K562 (cell line): ENCODE results near the gene LARP7. TPM values are rescaled to one million over a fixed set of nuclear protein-coding genes. Genes with fewer than 3 reads are reported as not detected.

Experiments used
- ARID2 ChIP-seq: fragments of 450-650 bp; IDR thresholded peaks from 2 replicates; pipeline ENCODE4 v1.6.1; 2017; ENCODE audit warnings: antibody characterized with exemption, mild to moderate bottlenecking
- EP300 ChIP-seq: IDR thresholded peaks from 2 replicates; pipeline ENCODE4 v1.6.1; 2012; ENCODE audit warnings: low read length, improper control_type of control experiment
- FIP1L1 ChIP-seq: fragments of 200-400 bp; formaldehyde crosslinking; IDR thresholded peaks from 2 replicates; pipeline ENCODE4 v1.6.1; 2018; ENCODE audit warnings: mild to moderate bottlenecking, low read depth, low read length; ENCODE audit not compliant: poor library complexity, severe bottlenecking
- LEF1 ChIP-seq: fragments of 450-650 bp; IDR thresholded peaks from 2 replicates; pipeline ENCODE4 v1.6.1; 2016; ENCODE audit warnings: mild to moderate bottlenecking
- NFXL1 ChIP-seq: fragments of 450-650 bp; formaldehyde crosslinking; IDR thresholded peaks from 2 replicates; pipeline ENCODE4 v1.4.0; 2021; ENCODE audit warnings: mild to moderate bottlenecking
- NONO ChIP-seq, 2 experiments: fragments of 200-400 bp in 1 of 2; fragments of 450-650 bp in 1 of 2; formaldehyde crosslinking in 1 of 2; IDR thresholded peaks; 2 replicates each; pipeline ENCODE4 v1.6.1; 2017; ENCODE audit warnings: low read depth in 2 of 2, mild to moderate bottlenecking in 2 of 2, moderate library complexity in 2 of 2, low read length in 1 of 2
- RFX5 ChIP-seq: IDR thresholded peaks from 2 replicates; pipeline ENCODE4 v1.6.1; 2011; ENCODE audit warnings: low read depth, mild to moderate bottlenecking, improper control_type of control experiment, low read length
- SAFB2 ChIP-seq: fragments of 200-400 bp; formaldehyde crosslinking; IDR thresholded peaks from 2 replicates; pipeline ENCODE4 v1.6.1; 2018; ENCODE audit warnings: borderline replicate concordance, low read length, low read depth, moderate library complexity; ENCODE audit not compliant: severe bottlenecking
- SMAD2 ChIP-seq: fragments of 150-350 bp; IDR thresholded peaks from 2 replicates; pipeline ENCODE4 v1.6.1; 2014; ENCODE audit warnings: low read depth, mild to moderate bottlenecking, low read length
- TAL1 ChIP-seq: fragments of 450-650 bp; IDR thresholded peaks from 2 replicates; pipeline ENCODE4 v1.6.1; 2016; ENCODE audit warnings: mild to moderate bottlenecking
- TRIM24 ChIP-seq, 2 experiments: fragments of 450-650 bp; IDR thresholded peaks; 2 replicates each; pipeline ENCODE4 v1.6.1; 2016
- U2AF2 ChIP-seq: fragments of 200-400 bp; formaldehyde crosslinking; optimal IDR thresholded peaks from 2 replicates; pipeline ENCODE3; 2017; ENCODE audit warnings: low read depth, mild to moderate bottlenecking, low read length
- polyA plus RNA-seq, 8 experiments: library from polyadenylated mRNA; depleted of rRNA in 4 of 8; stranded (reverse) in 5 of 8; unstranded in 3 of 8; fragments of >200 nt; fragmentation: Nextera tagmentation in 2 of 8; fragmentation: Illumina TruSeq in 1 of 8; extraction: Ambion mirVana in 2 of 8; extraction: Trizol in 1 of 8; gene quantifications; 2 replicates each; pipeline versions ENCODE4 v1.2.1 to v1.2.3, GENCODE V29; 2011 to 2014; ENCODE audit warnings: inconsistent platforms in 1 of 8, missing spikeins in 1 of 8
- total RNA-seq, 7 experiments: library from RNA; depleted of rRNA in 6 of 7; stranded (reverse); fragments of >200 nt in 6 of 7; fragmentation: Illumina TruSeq in 2 of 7; extraction: Trizol in 2 of 7; gene quantifications; 2 replicates each; pipeline versions ENCODE4 v1.2.1 to v1.2.3, GENCODE V29; 2011 to 2021; ENCODE audit warnings: low replicate concordance in 1 of 7
- TF ChIP-seq, protein P1 (sequence below): sonication (generic); formaldehyde crosslinking; IDR thresholded peaks from 2 replicates; pipeline ENCODE4 v1.4.0; 2020; ENCODE audit warnings: mild to moderate bottlenecking, missing genetic modification reagents
- TF ChIP-seq, protein P2 (sequence below): fragments of 200-800 bp; sonication (Bioruptor generic); IDR thresholded peaks from 2 replicates; pipeline ENCODE4 v1.6.1; 2017; ENCODE audit warnings: missing genetic modification characterization, missing compliant biosample characterization
- TF ChIP-seq, protein P3 (sequence below): fragments of 450-650 bp; IDR thresholded peaks from 2 replicates; pipeline ENCODE4 v1.6.1; 2016; ENCODE audit warnings: low read depth, mild to moderate bottlenecking, moderate library complexity
- TF ChIP-seq, protein P4 (sequence below): IDR thresholded peaks from 3 replicates; pipeline ENCODE4 v1.6.1; 2011; ENCODE audit warnings: borderline replicate concordance, mild to moderate bottlenecking, moderate library complexity; ENCODE audit not compliant: insufficient read length; ENCODE audit errors: extremely low read depth
- TF ChIP-seq, protein P5 (sequence below): fragments of 250-450 bp; sonication (Bioruptor Pico); IDR thresholded peaks from 2 replicates; pipeline ENCODE4 v1.5.0; 2022; ENCODE audit warnings: mild to moderate bottlenecking

Gene LARP7
- total and polyA plus RNA-seq, 9 of the 15 experiments (the other 6 are each of a cell fraction or from before 2014, with no cell fraction given) = 30.1 to 76.9 (median 56.0) TPM

DNA sequence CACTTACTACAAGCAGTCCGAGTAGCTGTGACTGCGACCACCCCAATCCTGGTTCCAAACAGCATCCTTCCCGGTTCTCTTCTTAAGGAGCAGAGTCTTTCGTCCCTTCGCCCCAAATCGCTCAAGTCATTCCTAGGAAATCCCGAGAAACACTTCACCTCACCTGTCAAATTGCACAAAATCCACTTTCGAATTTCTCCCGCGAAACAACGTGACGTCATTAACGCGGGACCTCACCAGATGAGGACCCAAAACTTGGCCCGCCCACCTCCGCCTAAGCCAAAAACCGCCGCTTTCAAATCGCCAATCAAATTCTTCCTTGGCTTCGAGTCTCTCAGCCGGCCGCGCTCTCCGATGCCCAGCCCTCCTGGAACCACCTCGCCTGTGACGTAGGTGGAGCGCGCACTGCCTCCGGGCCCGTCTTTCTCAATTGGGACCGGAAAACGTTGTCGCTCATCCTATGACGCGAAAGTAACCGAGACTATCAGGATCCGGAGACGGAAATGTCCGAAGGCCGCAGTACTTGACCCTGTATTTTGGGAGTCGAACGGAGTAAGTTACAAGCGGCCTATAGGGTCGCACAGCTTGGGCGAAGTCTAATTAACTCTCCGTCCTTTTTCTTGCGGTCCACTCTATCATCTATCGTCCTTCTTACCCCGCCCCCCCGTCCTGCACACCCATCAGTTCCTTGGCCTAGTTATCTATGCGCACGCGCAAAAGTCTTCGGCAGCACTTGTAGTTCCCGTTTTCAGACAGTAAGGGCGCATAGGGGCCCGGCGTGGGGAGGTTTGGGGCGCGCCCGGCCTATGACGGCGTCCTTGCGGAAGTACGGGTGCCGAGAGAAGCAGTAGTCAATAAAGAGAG lies at the start of gene LARP7, which contains the start of gene ZGRF1 (continued):
- TF ChIP-seq U2AF2 (no peak), NFXL1 (no peak), NONO (IDR thresholded peaks at IDR 0.05; ENCODE audit: low read depth in 2 of 2, low read length in 1 of 2) (no peak), SMAD2 (no peak), TRIM24 (IDR thresholded peaks at IDR 0.05) (peak in 1 of 2 experiments; percentile 49; a peak in 1 of 4 replicates), FIP1L1 (no peak), LEF1 (no peak), TAL1 (no peak), EP300 (peak; percentile 42; the same call in 1 of the 2 replicates), ARID2 (no peak), SAFB2 (no peak), RFX5 (peak; percentile 77; the same call in 1 of the 2 replicates)
- TF ChIP-seq, protein P1, sequence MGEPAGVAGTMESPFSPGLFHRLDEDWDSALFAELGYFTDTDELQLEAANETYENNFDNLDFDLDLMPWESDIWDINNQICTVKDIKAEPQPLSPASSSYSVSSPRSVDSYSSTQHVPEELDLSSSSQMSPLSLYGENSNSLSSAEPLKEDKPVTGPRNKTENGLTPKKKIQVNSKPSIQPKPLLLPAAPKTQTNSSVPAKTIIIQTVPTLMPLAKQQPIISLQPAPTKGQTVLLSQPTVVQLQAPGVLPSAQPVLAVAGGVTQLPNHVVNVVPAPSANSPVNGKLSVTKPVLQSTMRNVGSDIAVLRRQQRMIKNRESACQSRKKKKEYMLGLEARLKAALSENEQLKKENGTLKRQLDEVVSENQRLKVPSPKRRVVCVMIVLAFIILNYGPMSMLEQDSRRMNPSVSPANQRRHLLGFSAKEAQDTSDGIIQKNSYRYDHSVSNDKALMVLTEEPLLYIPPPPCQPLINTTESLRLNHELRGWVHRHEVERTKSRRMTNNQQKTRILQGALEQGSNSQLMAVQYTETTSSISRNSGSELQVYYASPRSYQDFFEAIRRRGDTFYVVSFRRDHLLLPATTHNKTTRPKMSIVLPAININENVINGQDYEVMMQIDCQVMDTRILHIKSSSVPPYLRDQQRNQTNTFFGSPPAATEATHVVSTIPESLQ = no peak
- TF ChIP-seq, protein P2, sequence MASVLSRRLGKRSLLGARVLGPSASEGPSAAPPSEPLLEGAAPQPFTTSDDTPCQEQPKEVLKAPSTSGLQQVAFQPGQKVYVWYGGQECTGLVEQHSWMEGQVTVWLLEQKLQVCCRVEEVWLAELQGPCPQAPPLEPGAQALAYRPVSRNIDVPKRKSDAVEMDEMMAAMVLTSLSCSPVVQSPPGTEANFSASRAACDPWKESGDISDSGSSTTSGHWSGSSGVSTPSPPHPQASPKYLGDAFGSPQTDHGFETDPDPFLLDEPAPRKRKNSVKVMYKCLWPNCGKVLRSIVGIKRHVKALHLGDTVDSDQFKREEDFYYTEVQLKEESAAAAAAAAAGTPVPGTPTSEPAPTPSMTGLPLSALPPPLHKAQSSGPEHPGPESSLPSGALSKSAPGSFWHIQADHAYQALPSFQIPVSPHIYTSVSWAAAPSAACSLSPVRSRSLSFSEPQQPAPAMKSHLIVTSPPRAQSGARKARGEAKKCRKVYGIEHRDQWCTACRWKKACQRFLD (CRISPR knock-in tag) = peak; percentile 83
- TF ChIP-seq, protein P3, sequence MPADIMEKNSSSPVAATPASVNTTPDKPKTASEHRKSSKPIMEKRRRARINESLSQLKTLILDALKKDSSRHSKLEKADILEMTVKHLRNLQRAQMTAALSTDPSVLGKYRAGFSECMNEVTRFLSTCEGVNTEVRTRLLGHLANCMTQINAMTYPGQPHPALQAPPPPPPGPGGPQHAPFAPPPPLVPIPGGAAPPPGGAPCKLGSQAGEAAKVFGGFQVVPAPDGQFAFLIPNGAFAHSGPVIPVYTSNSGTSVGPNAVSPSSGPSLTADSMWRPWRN = no peak
- TF ChIP-seq, protein P4, sequence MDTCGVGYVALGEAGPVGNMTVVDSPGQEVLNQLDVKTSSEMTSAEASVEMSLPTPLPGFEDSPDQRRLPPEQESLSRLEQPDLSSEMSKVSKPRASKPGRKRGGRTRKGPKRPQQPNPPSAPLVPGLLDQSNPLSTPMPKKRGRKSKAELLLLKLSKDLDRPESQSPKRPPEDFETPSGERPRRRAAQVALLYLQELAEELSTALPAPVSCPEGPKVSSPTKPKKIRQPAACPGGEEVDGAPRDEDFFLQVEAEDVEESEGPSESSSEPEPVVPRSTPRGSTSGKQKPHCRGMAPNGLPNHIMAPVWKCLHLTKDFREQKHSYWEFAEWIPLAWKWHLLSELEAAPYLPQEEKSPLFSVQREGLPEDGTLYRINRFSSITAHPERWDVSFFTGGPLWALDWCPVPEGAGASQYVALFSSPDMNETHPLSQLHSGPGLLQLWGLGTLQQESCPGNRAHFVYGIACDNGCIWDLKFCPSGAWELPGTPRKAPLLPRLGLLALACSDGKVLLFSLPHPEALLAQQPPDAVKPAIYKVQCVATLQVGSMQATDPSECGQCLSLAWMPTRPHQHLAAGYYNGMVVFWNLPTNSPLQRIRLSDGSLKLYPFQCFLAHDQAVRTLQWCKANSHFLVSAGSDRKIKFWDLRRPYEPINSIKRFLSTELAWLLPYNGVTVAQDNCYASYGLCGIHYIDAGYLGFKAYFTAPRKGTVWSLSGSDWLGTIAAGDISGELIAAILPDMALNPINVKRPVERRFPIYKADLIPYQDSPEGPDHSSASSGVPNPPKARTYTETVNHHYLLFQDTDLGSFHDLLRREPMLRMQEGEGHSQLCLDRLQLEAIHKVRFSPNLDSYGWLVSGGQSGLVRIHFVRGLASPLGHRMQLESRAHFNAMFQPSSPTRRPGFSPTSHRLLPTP = no peak
- TF ChIP-seq, protein P5, sequence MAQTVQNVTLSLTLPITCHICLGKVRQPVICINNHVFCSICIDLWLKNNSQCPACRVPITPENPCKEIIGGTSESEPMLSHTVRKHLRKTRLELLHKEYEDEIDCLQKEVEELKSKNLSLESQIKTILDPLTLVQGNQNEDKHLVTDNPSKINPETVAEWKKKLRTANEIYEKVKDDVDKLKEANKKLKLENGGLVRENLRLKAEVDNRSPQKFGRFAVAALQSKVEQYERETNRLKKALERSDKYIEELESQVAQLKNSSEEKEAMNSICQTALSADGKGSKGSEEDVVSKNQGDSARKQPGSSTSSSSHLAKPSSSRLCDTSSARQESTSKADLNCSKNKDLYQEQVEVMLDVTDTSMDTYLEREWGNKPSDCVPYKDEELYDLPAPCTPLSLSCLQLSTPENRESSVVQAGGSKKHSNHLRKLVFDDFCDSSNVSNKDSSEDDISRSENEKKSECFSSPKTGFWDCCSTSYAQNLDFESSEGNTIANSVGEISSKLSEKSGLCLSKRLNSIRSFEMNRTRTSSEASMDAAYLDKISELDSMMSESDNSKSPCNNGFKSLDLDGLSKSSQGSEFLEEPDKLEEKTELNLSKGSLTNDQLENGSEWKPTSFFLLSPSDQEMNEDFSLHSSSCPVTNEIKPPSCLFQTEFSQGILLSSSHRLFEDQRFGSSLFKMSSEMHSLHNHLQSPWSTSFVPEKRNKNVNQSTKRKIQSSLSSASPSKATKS = no peak
